GM18858 (cell line): ENCODE measurements around the gene CCDC127.
"Not testable (repeated sequence)": the region's sequence is repeated elsewhere in the genome, so short reads cannot be mapped to it uniquely, and the experiment has no call there.

Experiments used
- ATAC-seq: cut with Tn5 transposase; IDR thresholded peaks from one replicate; pipeline ENCODE4 v1.9.1; 2021; ENCODE audit not compliant: unreplicated experiment

Gene CCDC127

GRCh38 chr5:217494-218456, at the start of gene CCDC127, which contains the start of gene SDHA:
Gene CCDC127 (minus strand): TSS chr5:218153. CDS start chr5:216849, 1,304 bp downstream.
Gene SDHA (plus strand): TSS chr5:218320. CDS start chr5:218356, 36 bp downstream.
- peak; percentile 61 for ATAC-seq

GRCh38 chr5:267716-268115, 49.8 kb upstream of the CCDC127 start:
- ATAC-seq: no peak

- ATAC-seq: not testable (repeated sequence)
Observed at GRCh38 chr5:266311-267026, 48.5 kb upstream of the CCDC127 start.

- no peak for ATAC-seq
Observed at GRCh38 chr5:264338-264737, 46.4 kb upstream of the CCDC127 start.

GRCh38 chr5:263275-263974, 45.5 kb upstream of the CCDC127 start:
- ATAC-seq: not testable (repeated sequence)

GRCh38 chr5:257148-257547, 39.2 kb upstream of the CCDC127 start:
- no peak for ATAC-seq

- ATAC-seq: not testable (repeated sequence)
Observed at GRCh38 chr5:256347-256746, 38.4 kb upstream of the CCDC127 start.

GRCh38 chr5:255116-255515, 37.2 kb upstream of the CCDC127 start:
- ATAC-seq: not testable (repeated sequence)

GRCh38 chr5:254322-254721, 36.4 kb upstream of the CCDC127 start:
- ATAC-seq: not testable (repeated sequence)

- ATAC-seq: no peak
Observed at GRCh38 chr5:252546-252945, 34.6 kb upstream of the CCDC127 start.

GRCh38 chr5:251975-252374, 34.0 kb upstream of the CCDC127 start:
- ATAC-seq: not testable (repeated sequence)

GRCh38 chr5:251538-251937, 33.6 kb upstream of the CCDC127 start:
- ATAC-seq: not testable (repeated sequence)

GRCh38 chr5:251016-251415, 33.1 kb upstream of the CCDC127 start:
- not testable (repeated sequence) for ATAC-seq

- not testable (repeated sequence) for ATAC-seq
Observed at GRCh38 chr5:250396-250795, 32.4 kb upstream of the CCDC127 start.

GRCh38 chr5:245717-246116, 27.8 kb upstream of the CCDC127 start:
- not testable (repeated sequence) for ATAC-seq

GRCh38 chr5:243683-244367, 25.9 kb upstream of the CCDC127 start:
- ATAC-seq: not testable (repeated sequence)

- not testable (repeated sequence) for ATAC-seq
Observed at GRCh38 chr5:241045-241669, 23.2 kb upstream of the CCDC127 start.

GRCh38 chr5:240550-240949, 22.6 kb upstream of the CCDC127 start:
- ATAC-seq: not testable (repeated sequence)

GRCh38 chr5:237931-238330, 20.0 kb upstream of the CCDC127 start:
- not testable (repeated sequence) for ATAC-seq

GRCh38 chr5:235527-235926, 17.6 kb upstream of the CCDC127 start:
- not testable (repeated sequence) for ATAC-seq
